Measurements from ENCODE around the gene TYW5. TPM values are rescaled to one million over a fixed set of nuclear protein-coding genes. Genes with fewer than 3 reads are reported as not detected.

Gene TYW5
- 1 to 10 TPM; 7.6 to 8.1 TPM for total RNA-seq

- Histone ChIP-seq H3K9ac (ENCODE audit: low read depth in 2 of 2, low read length in 2 of 2) (peak within 1 kb of the TSS; percentile 95 to 98), H3K9me3 (no peaks in the 10 kb centered on the region), H3K36me3 (peaks cover 5% of the 10 kb centered on the region), H3K4me1 (peaks cover 12% of the 10 kb centered on the region), H3K27me3 (no peaks in the 10 kb centered on the region), H3K4me3 (peak within 1 kb of the TSS; percentile 98), H3K27ac (peak within 1 kb of the TSS; percentile 94)
- peak; percentile 89 for DNase-seq
- TF ChIP-seq CTCF (IDR thresholded peaks at IDR 0.05), result no peak
- intact Hi-C loops (cut with DNase I), result no loop called here
Measured at GRCh38 chr2:199955339-199956061, at the start of gene TYW5, which contains the start of gene MAIP1. TSS of gene TYW5 (minus strand) at chr2:199955491. CDS start at chr2:199955470, 21 bp downstream. TSS of gene MAIP1 (plus strand) at chr2:199955582. CDS start at chr2:199955799, 217 bp downstream.

- H3K9ac ChIP-seq (ENCODE audit: low read depth in 2 of 2, low read length in 2 of 2), result no peak overlapping the region
- H3K9me3 ChIP-seq, result no peaks in the 10 kb centered on the region
- no peak overlapping the region for H3K4me3 ChIP-seq
- no peak for DNase-seq
- no peak for TF ChIP-seq CTCF (IDR thresholded peaks at IDR 0.05)
- intact Hi-C loops (cut with DNase I), result no loop called here
- H3K27me3 ChIP-seq, result no peaks in the 10 kb centered on the region
- no peak overlapping the region for H3K27ac ChIP-seq
- H3K4me1 ChIP-seq, result no peaks in the 10 kb centered on the region
- H3K36me3 ChIP-seq, result no peaks in the 10 kb centered on the region
Measured at GRCh38 chr2:200003444-200003843, 48.2 kb upstream of the TYW5 start.

GRCh38 chr2:200000444-200001163 is 45.3 kb upstream of the TYW5 start:
- intact Hi-C loops (cut with DNase I), result no loop called here
- no peak overlapping the region for H3K4me3 ChIP-seq
- DNase-seq, result no peak
- no peaks in the 10 kb centered on the region for H3K36me3 ChIP-seq
- H3K9me3 ChIP-seq, result no peaks in the 10 kb centered on the region
- no peak overlapping the region for H3K9ac ChIP-seq (ENCODE audit: low read depth in 2 of 2, low read length in 2 of 2)
- no peaks in the 10 kb centered on the region for H3K4me1 ChIP-seq
- no peaks in the 10 kb centered on the region for H3K27me3 ChIP-seq
- no peak overlapping the region for H3K27ac ChIP-seq
- TF ChIP-seq CTCF (IDR thresholded peaks at IDR 0.05), result no peak

- H3K9ac ChIP-seq (ENCODE audit: low read depth in 2 of 2, low read length in 2 of 2), result no peak overlapping the region
- no peak for TF ChIP-seq CTCF (IDR thresholded peaks at IDR 0.05)
- intact Hi-C loops (cut with DNase I), result loop anchor here (10.0 kb wide), 1 partner anchor 166 kb away; no protein-coding TSS in a partner anchor
Measured at GRCh38 chr2:199999166-199999565, 43.9 kb upstream of the TYW5 start.

GRCh38 chr2:199997296-199997695 is 42.0 kb upstream of the TYW5 start:
- intact Hi-C loops (cut with DNase I), result loop anchor here (10.0 kb wide), 1 partner anchor 168 kb away; no protein-coding TSS in a partner anchor
- no peak overlapping the region for H3K27ac ChIP-seq
- DNase-seq, result no peak
- no peaks in the 10 kb centered on the region for H3K4me1 ChIP-seq
- H3K9ac ChIP-seq (ENCODE audit: low read depth in 2 of 2, low read length in 2 of 2), result no peak overlapping the region
- no peaks in the 10 kb centered on the region for H3K27me3 ChIP-seq
- no peak overlapping the region for H3K4me3 ChIP-seq
- no peaks in the 10 kb centered on the region for H3K36me3 ChIP-seq
- H3K9me3 ChIP-seq, result no peaks in the 10 kb centered on the region
- TF ChIP-seq CTCF (IDR thresholded peaks at IDR 0.05), result no peak

More at GRCh38 chr2:199999166-199999565, 43.9 kb upstream of the TYW5 start:
- H3K9me3 ChIP-seq, result no peaks in the 10 kb centered on the region
- no peak overlapping the region for H3K4me3 ChIP-seq
- H3K27me3 ChIP-seq, result no peaks in the 10 kb centered on the region
- no peaks in the 10 kb centered on the region for H3K4me1 ChIP-seq
- no peak for DNase-seq
- H3K36me3 ChIP-seq, result no peaks in the 10 kb centered on the region
- no peak overlapping the region for H3K27ac ChIP-seq
